Mammary epithelial cell (primary cell): ENCODE measurements around the gene AMDHD1.
A peak's percentile ranks its signal among the peaks of the same experiment; 100 is the strongest.

Source experiments
- EZH2 ChIP-seq: IDR thresholded peaks from 2 replicates; pipeline ENCODE4 v1.6.1; 2012; ENCODE audit warnings: low read length, inconsistent platforms, borderline replicate concordance
- TF ChIP-seq, protein P1 (sequence below), 2 donors: IDR thresholded peaks in 1 of 2; conservative IDR thresholded peaks in 1 of 2; 2 replicates each; pipeline ENCODE4 v1.5.1; 2011 to 2012; ENCODE audit warnings: inconsistent platforms in 2 of 2, low read length in 2 of 2, mild to moderate bottlenecking in 2 of 2, control low read depth in 1 of 2, low read depth in 1 of 2; ENCODE audit not compliant: insufficient read depth in 1 of 2; ENCODE audit errors: extremely low read depth in 1 of 2

DNA sequence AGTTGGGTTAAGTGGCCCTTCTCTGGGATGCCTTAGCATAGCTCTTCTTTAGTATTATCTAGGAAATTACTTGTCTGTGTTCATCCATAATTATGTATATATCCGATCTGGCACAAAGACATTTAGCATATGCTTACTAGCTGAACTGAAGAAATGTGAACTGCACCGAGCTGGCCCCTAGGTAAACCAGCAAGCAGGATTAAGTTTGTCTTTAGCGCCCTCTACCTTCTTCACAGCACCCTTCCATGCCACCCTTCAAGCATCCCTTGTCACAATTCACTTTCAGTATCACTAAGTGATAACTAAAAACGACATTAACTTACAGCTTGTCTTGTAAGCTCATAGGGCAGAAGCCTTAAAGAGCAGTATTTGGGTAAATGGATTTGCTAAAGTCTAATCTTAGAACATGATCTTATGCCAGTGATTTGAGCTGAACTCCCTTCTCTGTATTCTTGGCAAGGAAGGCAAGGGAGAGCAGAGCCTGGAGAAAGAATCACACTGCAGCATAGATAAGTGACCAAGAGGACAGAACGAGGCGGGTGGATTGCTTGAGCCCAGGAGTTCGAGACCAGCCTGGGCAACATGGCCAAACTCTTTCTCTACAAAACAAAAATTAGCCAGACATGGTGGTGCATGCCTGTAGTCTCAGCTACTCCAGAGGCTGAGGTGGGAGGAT lies 55.6 kb downstream of the AMDHD1 start:
- TF ChIP-seq, protein P1, sequence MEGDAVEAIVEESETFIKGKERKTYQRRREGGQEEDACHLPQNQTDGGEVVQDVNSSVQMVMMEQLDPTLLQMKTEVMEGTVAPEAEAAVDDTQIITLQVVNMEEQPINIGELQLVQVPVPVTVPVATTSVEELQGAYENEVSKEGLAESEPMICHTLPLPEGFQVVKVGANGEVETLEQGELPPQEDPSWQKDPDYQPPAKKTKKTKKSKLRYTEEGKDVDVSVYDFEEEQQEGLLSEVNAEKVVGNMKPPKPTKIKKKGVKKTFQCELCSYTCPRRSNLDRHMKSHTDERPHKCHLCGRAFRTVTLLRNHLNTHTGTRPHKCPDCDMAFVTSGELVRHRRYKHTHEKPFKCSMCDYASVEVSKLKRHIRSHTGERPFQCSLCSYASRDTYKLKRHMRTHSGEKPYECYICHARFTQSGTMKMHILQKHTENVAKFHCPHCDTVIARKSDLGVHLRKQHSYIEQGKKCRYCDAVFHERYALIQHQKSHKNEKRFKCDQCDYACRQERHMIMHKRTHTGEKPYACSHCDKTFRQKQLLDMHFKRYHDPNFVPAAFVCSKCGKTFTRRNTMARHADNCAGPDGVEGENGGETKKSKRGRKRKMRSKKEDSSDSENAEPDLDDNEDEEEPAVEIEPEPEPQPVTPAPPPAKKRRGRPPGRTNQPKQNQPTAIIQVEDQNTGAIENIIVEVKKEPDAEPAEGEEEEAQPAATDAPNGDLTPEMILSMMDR (conservative IDR thresholded peaks at IDR 0.05 in 1 of 2, IDR thresholded peaks at IDR 0.05 in 1 of 2; ENCODE audit: extremely low read depth in 1 of 2, insufficient read depth in 1 of 2, low read depth in 1 of 2, low read length in 2 of 2) = peak; percentile 73 to 74
- TF ChIP-seq EZH2 = no peak
